ENCODE measurements around the gene TCFL5. TPM values are rescaled to one million over a fixed set of nuclear protein-coding genes. Genes with fewer than 3 reads are reported as not detected.

The TCFL5 gene
- total RNA-seq, 1 experiment from 2014 or later = 20.4 TPM

GRCh38 chr20:62852196-62852595, 9.4 kb downstream of the TCFL5 start (continued):
- no peak for TF ChIP-seq ZNF512 (CRISPR knock-in tag; IDR thresholded peaks at IDR 0.05; ENCODE audit: borderline replicate concordance)
- no peak for TF ChIP-seq ZBTB21 (CRISPR knock-in tag; IDR thresholded peaks at IDR 0.05; ENCODE audit: borderline replicate concordance)
- TF ChIP-seq ERG (CRISPR knock-in tag; IDR thresholded peaks at IDR 0.05) = no peak
- no peak for TF ChIP-seq ZNF281 (CRISPR knock-in tag; IDR thresholded peaks at IDR 0.05)
- no peak for TF ChIP-seq FOXJ3 (CRISPR knock-in tag; IDR thresholded peaks at IDR 0.05; ENCODE audit: borderline replicate concordance)
- no peak for TF ChIP-seq NR1H2 (CRISPR knock-in tag; IDR thresholded peaks at IDR 0.05)
- TF ChIP-seq TEAD4 (CRISPR knock-in tag; IDR thresholded peaks at IDR 0.05) = no peak
- TF ChIP-seq CBFB (CRISPR knock-in tag; IDR thresholded peaks at IDR 0.05; ENCODE audit: low read depth) = no peak
- no peak for TF ChIP-seq ATF6 (CRISPR knock-in tag; IDR thresholded peaks at IDR 0.05)

- CTCF ChIA-PET = interaction anchor here (0.7 to 1.0 kb wide), 3 partner anchors 28 to 57 kb away, joined by 3 to 5 read pairs (median 4); partner anchors contain the start of gene COL9A3
- peak overlapping the region; percentile 58 for H3K27ac Mint-ChIP-seq
Measured at GRCh38 chr20:62850333-62850974, 11.2 kb downstream of the TCFL5 start.

More at GRCh38 chr20:62850333-62850974, 11.2 kb downstream of the TCFL5 start:
- H3K27me3 Mint-ChIP-seq (ENCODE audit: low read depth) = no peaks in the 10 kb centered on the region
- peaks cover 52% of the 10 kb centered on the region for H3K36me3 Mint-ChIP-seq
- H3K9me3 Mint-ChIP-seq = no peaks in the 10 kb centered on the region
- TF ChIP-seq FOXP1 (CRISPR knock-in tag; IDR thresholded peaks at IDR 0.05; ENCODE audit: borderline replicate concordance) (no peak), ARID4B (CRISPR knock-in tag; IDR thresholded peaks at IDR 0.05; ENCODE audit: borderline replicate concordance) (no peak), GRHL2 (CRISPR knock-in tag; IDR thresholded peaks at IDR 0.05; ENCODE audit: insufficient replicate concordance, severe bottlenecking) (no peak), ZNF512 (CRISPR knock-in tag; IDR thresholded peaks at IDR 0.05; ENCODE audit: borderline replicate concordance) (no peak), ZNF671 (CRISPR knock-in tag; IDR thresholded peaks at IDR 0.05) (no peak), PRRX2 (CRISPR knock-in tag; IDR thresholded peaks at IDR 0.05) (no peak), ZNF396 (CRISPR knock-in tag; IDR thresholded peaks at IDR 0.05; ENCODE audit: borderline replicate concordance) (no peak)
- POLR2A ChIA-PET = interaction anchor here (0.6 to 0.9 kb wide), 2 partner anchors 35 to 70 kb away, joined by 3 read pairs; no protein-coding TSS in a partner anchor
- no peaks in the 10 kb centered on the region for H3K4me1 Mint-ChIP-seq
- ATAC-seq (peak; percentile 56; the same call in 1 of the 2 replicates), DNase-seq (ENCODE audit: low spot score) (peak; percentile 44)
- no peak overlapping the region for H3K4me3 Mint-ChIP-seq

All from WTC11 (cell line).